Lower leg skin (tissue), 3 donors: ENCODE measurements around the gene SSX2IP.

Experiments
- POLR2A ChIP-seq, 2 donors: fragments of 450-650 bp; IDR thresholded peaks; one replicate each; pipeline ENCODE4 v1.6.1; 2016 to 2017; ENCODE audit warnings: antibody characterized with exemption in 2 of 2, mild to moderate bottlenecking in 1 of 2, moderate library complexity in 1 of 2
- TF ChIP-seq, protein P1 (sequence below), 3 donors: fragments of 450-650 bp; IDR thresholded peaks; one replicate each; pipeline ENCODE4 v1.5.1; 2016; ENCODE audit warnings: antibody characterized with exemption in 3 of 3, mild to moderate bottlenecking in 3 of 3, moderate library complexity in 2 of 3

DNA sequence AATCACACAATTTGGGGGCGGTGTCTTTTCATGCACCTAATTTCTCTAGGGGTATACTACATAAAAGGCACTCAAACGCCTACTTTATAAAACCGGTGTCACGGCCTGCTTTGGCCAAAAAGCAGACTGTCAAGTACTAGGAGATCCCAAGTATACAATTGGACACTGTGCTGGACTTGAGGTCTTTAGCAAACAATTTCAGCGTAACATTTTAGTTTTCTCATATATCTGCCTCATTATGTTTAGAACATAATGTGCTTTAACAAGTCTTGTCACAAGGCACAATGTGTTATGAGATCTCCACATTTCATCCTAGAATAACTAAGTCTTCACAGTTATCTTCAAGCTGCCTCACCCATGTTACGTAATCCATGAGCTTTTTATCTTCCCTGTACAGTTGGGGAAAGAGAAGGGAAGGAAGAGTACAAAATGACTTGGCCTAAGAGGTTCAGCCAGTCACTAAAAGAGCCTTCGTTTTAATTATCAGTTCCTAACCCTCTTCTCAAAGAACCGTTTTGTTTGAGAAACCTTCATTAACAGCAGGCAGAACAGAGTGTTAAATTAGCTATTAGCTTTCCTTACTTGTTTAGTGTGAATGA lies 1.7 kb downstream of the SSX2IP start:
- no peak for TF ChIP-seq POLR2A (IDR thresholded peaks at IDR 0.05)
- TF ChIP-seq, protein P1, sequence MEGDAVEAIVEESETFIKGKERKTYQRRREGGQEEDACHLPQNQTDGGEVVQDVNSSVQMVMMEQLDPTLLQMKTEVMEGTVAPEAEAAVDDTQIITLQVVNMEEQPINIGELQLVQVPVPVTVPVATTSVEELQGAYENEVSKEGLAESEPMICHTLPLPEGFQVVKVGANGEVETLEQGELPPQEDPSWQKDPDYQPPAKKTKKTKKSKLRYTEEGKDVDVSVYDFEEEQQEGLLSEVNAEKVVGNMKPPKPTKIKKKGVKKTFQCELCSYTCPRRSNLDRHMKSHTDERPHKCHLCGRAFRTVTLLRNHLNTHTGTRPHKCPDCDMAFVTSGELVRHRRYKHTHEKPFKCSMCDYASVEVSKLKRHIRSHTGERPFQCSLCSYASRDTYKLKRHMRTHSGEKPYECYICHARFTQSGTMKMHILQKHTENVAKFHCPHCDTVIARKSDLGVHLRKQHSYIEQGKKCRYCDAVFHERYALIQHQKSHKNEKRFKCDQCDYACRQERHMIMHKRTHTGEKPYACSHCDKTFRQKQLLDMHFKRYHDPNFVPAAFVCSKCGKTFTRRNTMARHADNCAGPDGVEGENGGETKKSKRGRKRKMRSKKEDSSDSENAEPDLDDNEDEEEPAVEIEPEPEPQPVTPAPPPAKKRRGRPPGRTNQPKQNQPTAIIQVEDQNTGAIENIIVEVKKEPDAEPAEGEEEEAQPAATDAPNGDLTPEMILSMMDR (IDR thresholded peaks at IDR 0.05), result no peak
